H1 (cell line): Measurements from ENCODE around the gene PDHX. TPM values are rescaled to one million over a fixed set of nuclear protein-coding genes. Genes with fewer than 3 reads are reported as not detected.

Experiments
- CTCF ChIA-PET: fragments of 300-600 bp; sonication (Branson Sonifier 250); formaldehyde crosslinking; loops from one replicate; lab custom pipeline; 2021; ENCODE audit not compliant: partially characterized antibody; lab: Charles Lee
- POLR2A ChIA-PET: fragments of 300-600 bp; sonication (Branson Sonifier 250); formaldehyde crosslinking; loops from one replicate; lab custom pipeline; 2021; ENCODE audit warnings: inconsistent platforms; ENCODE audit not compliant: partially characterized antibody; lab: Charles Lee
- DNase-seq, 2 experiments: peaks; one replicate each; pipeline versions ENCODE4 v3.0.0 to v3.0.0-alpha.2; 2010 to 2022; ENCODE audit warnings: low spot score in 2 of 2, low read depth in 1 of 2, mixed read lengths in 1 of 2
- FAIRE-seq: peaks from 2 replicates; lab custom pipeline; 2011; peaks lifted over from hg19 to GRCh38; lab: Jason Lieb, UNC
- H2AFZ ChIP-seq: 2 replicates; pipeline ENCODE4 v1.8.1; 2012; ENCODE audit warnings: low read length, inconsistent platforms
- H2AK5ac ChIP-seq: 2 replicates; pipeline ENCODE4 v1.6.1; 2013; ENCODE audit warnings: low read depth, low read length
- H2BK120ac ChIP-seq: replicated peaks from 2 replicates; pipeline ENCODE3; 2013; ENCODE audit warnings: low read depth, low read length, inconsistent platforms
- H2BK12ac ChIP-seq: 2 replicates; pipeline ENCODE4 v1.6.1; 2013; ENCODE audit warnings: low read depth, low read length
- H2BK15ac ChIP-seq: 2 replicates; pipeline ENCODE4 v1.6.1; 2013; ENCODE audit warnings: low read length
- H2BK20ac ChIP-seq: 2 replicates; pipeline ENCODE4 v1.6.1; 2013; ENCODE audit warnings: low read length
- H2BK5ac ChIP-seq: 2 replicates; pipeline ENCODE4 v1.6.1; 2013; ENCODE audit warnings: low read depth, low read length
- H3K14ac ChIP-seq: 2 replicates; pipeline ENCODE4 v1.6.1; 2013; ENCODE audit warnings: inconsistent platforms; ENCODE audit not compliant: insufficient read length
- H3K18ac ChIP-seq: 2 replicates; pipeline ENCODE4 v1.6.1; 2013; ENCODE audit warnings: low read length; ENCODE audit errors: extremely low read depth
- H3K23ac ChIP-seq: 2 replicates; pipeline ENCODE4 v1.6.1; 2013; ENCODE audit warnings: inconsistent platforms; ENCODE audit not compliant: insufficient read length
- H3K23me2 ChIP-seq: 2 replicates; pipeline ENCODE4 v1.6.1; 2013; ENCODE audit warnings: low read depth, low read length
- H3K27ac ChIP-seq: 2 replicates; pipeline ENCODE4 v1.6.1; 2011; ENCODE audit warnings: low read depth, low read length, inconsistent platforms
- H3K27me3 ChIP-seq, 4 experiments: replicated peaks in 1 of 4; 1 replicate in 1 of 4; 2 replicates in 3 of 4; pipeline versions ENCODE4 v1.6.1 to v1.8.1; 2011 to 2013; ENCODE audit warnings: low read length in 3 of 4, mild to moderate bottlenecking in 3 of 4, inconsistent platforms in 2 of 4, mixed read lengths in 2 of 4, moderate library complexity in 1 of 4; ENCODE audit not compliant: control insufficient read depth in 3 of 4, insufficient read depth in 3 of 4; ENCODE audit errors: extremely low read depth in 1 of 4
- H3K36me3 ChIP-seq, 4 experiments: 2 replicates each; pipeline versions ENCODE4 v1.6.1 to v1.8.1; 2011 to 2013; ENCODE audit warnings: mild to moderate bottlenecking in 4 of 4, low read length in 3 of 4, moderate library complexity in 2 of 4, control low read depth in 1 of 4, inconsistent platforms in 1 of 4; ENCODE audit not compliant: insufficient read depth in 4 of 4, control insufficient read depth in 2 of 4
- H3K4ac ChIP-seq: replicated peaks from 2 replicates; pipeline ENCODE3; 2013; ENCODE audit warnings: low read length, low read depth, mixed read lengths, inconsistent platforms; ENCODE audit not compliant: insufficient read length
- H3K4me1 ChIP-seq, 4 experiments: replicated peaks in 1 of 4; 1 replicate in 1 of 4; 2 replicates in 3 of 4; pipeline versions ENCODE4 v1.6.1 to v1.8.1; 2011 to 2013; ENCODE audit warnings: low read length in 3 of 4, inconsistent platforms in 2 of 4, mixed read lengths in 1 of 4; ENCODE audit not compliant: insufficient read depth in 4 of 4, control insufficient read depth in 3 of 4
- H3K4me2 ChIP-seq, 2 experiments: 2 replicates each; pipeline versions ENCODE4 v1.6.1 to v1.8.1; 2011 to 2013; ENCODE audit warnings: low read depth in 2 of 2, low read length in 2 of 2, control low read depth in 1 of 2, inconsistent platforms in 1 of 2, mild to moderate bottlenecking in 1 of 2; ENCODE audit not compliant: insufficient read depth in 1 of 2
- H3K4me3 ChIP-seq, 4 experiments: fragments of 200-600, 300-600 bp in 1 of 4; sonication (generic), shearing (Covaris generic), sonication (Bioruptor Twin) in 1 of 4; 2 replicates each; pipeline versions ENCODE4 v1.5.1 to v1.8.1; 2011 to 2016; ENCODE audit warnings: low read length in 4 of 4, low read depth in 3 of 4, control low read depth in 2 of 4, inconsistent platforms in 2 of 4, mild to moderate bottlenecking in 2 of 4, mixed read lengths in 1 of 4, moderate library complexity in 1 of 4; ENCODE audit not compliant: insufficient read depth in 2 of 4; ENCODE audit errors: extremely low read depth in 1 of 4
- H3K56ac ChIP-seq: replicated peaks from 2 replicates; pipeline ENCODE3; 2013; ENCODE audit warnings: low read depth, mild to moderate bottlenecking, mixed read lengths, low read length, inconsistent platforms; ENCODE audit not compliant: insufficient read length
- H3K79me1 ChIP-seq: 2 replicates; pipeline ENCODE4 v1.6.1; 2013; ENCODE audit warnings: low read depth, low read length, control low read depth
- H3K79me2 ChIP-seq, 2 experiments: 2 replicates each; pipeline versions ENCODE4 v1.6.1 to v1.8.1; 2012 to 2013; ENCODE audit warnings: low read length in 2 of 2, mild to moderate bottlenecking in 2 of 2, inconsistent platforms in 1 of 2; ENCODE audit not compliant: insufficient read depth in 2 of 2, control insufficient read depth in 1 of 2
- H3K9ac ChIP-seq, 4 experiments: replicated peaks in 1 of 4; 1 replicate in 1 of 4; 2 replicates in 3 of 4; pipeline versions ENCODE4 v1.6.1 to v1.8.1; 2011 to 2013; ENCODE audit warnings: low read depth in 3 of 4, low read length in 3 of 4, control low read depth in 2 of 4, mild to moderate bottlenecking in 2 of 4, moderate library complexity in 2 of 4, inconsistent platforms in 1 of 4; ENCODE audit errors: extremely low read depth in 1 of 4
- H3K9me3 ChIP-seq, 2 experiments: 2 replicates each; pipeline versions ENCODE4 v1.6.1 to v1.8.1; 2012 to 2013; ENCODE audit warnings: mild to moderate bottlenecking in 2 of 2, moderate library complexity in 2 of 2, control low read depth in 1 of 2, inconsistent platforms in 1 of 2, low read depth in 1 of 2, low read length in 1 of 2, mixed read lengths in 1 of 2; ENCODE audit not compliant: insufficient read depth in 2 of 2
- H4K20me1 ChIP-seq, 2 experiments: replicated peaks in 1 of 2; 2 replicates each; pipeline versions ENCODE3 to v1.8.1; 2011 to 2013; ENCODE audit warnings: inconsistent platforms in 2 of 2, low read length in 2 of 2, mild to moderate bottlenecking in 1 of 2; ENCODE audit not compliant: insufficient read depth in 2 of 2, control insufficient read depth in 1 of 2
- H4K5ac ChIP-seq: 2 replicates; pipeline ENCODE4 v1.6.1; 2013; ENCODE audit warnings: low read length, low read depth, mixed read lengths, inconsistent platforms; ENCODE audit not compliant: insufficient read length
- H4K8ac ChIP-seq: 2 replicates; pipeline ENCODE4 v1.8.0; 2013; ENCODE audit warnings: mild to moderate bottlenecking, moderate library complexity, low read length, inconsistent platforms; ENCODE audit not compliant: insufficient read depth; ENCODE audit errors: extremely low read depth
- H4K91ac ChIP-seq: replicated peaks from 2 replicates; pipeline ENCODE3; 2013; ENCODE audit warnings: low read length, mixed read lengths, inconsistent platforms; ENCODE audit not compliant: insufficient read length
- KDM4A ChIP-seq: IDR thresholded peaks from one replicate; pipeline ENCODE4 v1.7.1; 2012; ENCODE audit warnings: low read depth, mild to moderate bottlenecking, moderate library complexity, low read length, inconsistent platforms; ENCODE audit not compliant: severe bottlenecking
- MAX ChIP-seq: IDR thresholded peaks from 2 replicates; pipeline ENCODE4 v1.6.1; 2012; ENCODE audit warnings: inconsistent platforms
- SAP30 ChIP-seq: fragments of 300-600 bp; sonication (generic); IDR thresholded peaks from 2 replicates; pipeline ENCODE4 v1.7.1; 2012; ENCODE audit warnings: low read length, moderate library complexity, mild to moderate bottlenecking, inconsistent platforms; ENCODE audit not compliant: insufficient read depth, insufficient replicate concordance
- WGBS, 2 experiments: shearing (Covaris generic) in 1 of 2; methylation state at CpG; one replicate each; pipeline versions ENCODE4 v1.1.6 to v1.1.7; 2013 to 2015; ENCODE audit warnings: low lambda C conversion rate in 2 of 2, mixed read lengths in 2 of 2, inconsistent platforms in 1 of 2, low coverage in 1 of 2, missing lambda C conversion rate in 1 of 2; ENCODE audit not compliant: insufficient replicate concordance in 2 of 2, insufficient coverage in 1 of 2, insufficient read length in 1 of 2; ENCODE audit errors: extremely low coverage in 1 of 2, missing lambda C conversion rate in 1 of 2; 5-methylcytosine and 5-hydroxymethylcytosine counted together
- polyA plus RNA-seq, 7 experiments: library from polyadenylated mRNA; depleted of rRNA in 3 of 7; stranded (reverse) in 5 of 7; unstranded in 2 of 7; fragments of >200 nt in 5 of 7; fragments of 200-250 nt in 2 of 7; gene quantifications; 1 replicate in 5 of 7; 2 replicates in 1 of 7; 4 replicates in 1 of 7; pipeline versions ENCODE4 v1.2.1 to v1.2.3, GENCODE V29; 2011 to 2013; ENCODE audit warnings: missing spikeins in 2 of 7, mixed read lengths in 2 of 7
- total RNA-seq: library from RNA; stranded (reverse); fragmentation: NEBNext Ultra II Directional; extraction: Animal tissue kit (Norgen Biotek cat#: 25700); gene quantifications from 2 replicates; pipeline ENCODE4 v1.2.1, GENCODE V29; 2021
- TF ChIP-seq, protein P1 (sequence below), 3 experiments: IDR thresholded peaks; 1 replicate in 2 of 3; 2 replicates in 1 of 3; pipeline versions ENCODE4 v1.5.1 to v1.6.1; 2011; ENCODE audit warnings: low read length in 3 of 3, mild to moderate bottlenecking in 3 of 3, inconsistent platforms in 2 of 3, low read depth in 1 of 3, moderate library complexity in 1 of 3; ENCODE audit not compliant: insufficient read depth in 1 of 3; ENCODE audit errors: control extremely low read depth in 1 of 3

The PDHX gene
- total and polyA plus RNA-seq, 2 of the 8 experiments (the other 6 are each of a cell fraction or from before 2014, with no cell fraction given): 12.4 to 51.9 TPM

- H3K23me2 ChIP-seq: no peaks in the 10 kb centered on the region
- ChIA-PET POLR2A (no interaction called here), CTCF (no interaction called here)
- H3K4me3 ChIP-seq: no peak overlapping the region
- H3K79me2 ChIP-seq: no peaks in the 10 kb centered on the region
- H4K20me1 ChIP-seq: no peaks in the 10 kb centered on the region
- no peak overlapping the region for H3K4me2 ChIP-seq
- H3K27me3 ChIP-seq: peaks cover 0 to 1% (median 0%) of the 10 kb centered on the region in 4 experiments; a peak in 1 of 7 replicates
- FAIRE-seq (no peak), DNase-seq (no peak)
- no peak overlapping the region for H2BK120ac ChIP-seq
- no peak overlapping the region for H3K56ac ChIP-seq
- H2BK15ac ChIP-seq: no peak overlapping the region
- H3K4me1 ChIP-seq: no peaks in the 10 kb centered on the region
- WGBS, 2 experiments: 82% methylated on average over 3 of the region's 3 CpGs; no CpG with 5 or more reads in 1 of the 2 experiments
- H2BK12ac ChIP-seq: no peak overlapping the region
- TF ChIP-seq SAP30: no peak
- TF ChIP-seq, protein P1, sequence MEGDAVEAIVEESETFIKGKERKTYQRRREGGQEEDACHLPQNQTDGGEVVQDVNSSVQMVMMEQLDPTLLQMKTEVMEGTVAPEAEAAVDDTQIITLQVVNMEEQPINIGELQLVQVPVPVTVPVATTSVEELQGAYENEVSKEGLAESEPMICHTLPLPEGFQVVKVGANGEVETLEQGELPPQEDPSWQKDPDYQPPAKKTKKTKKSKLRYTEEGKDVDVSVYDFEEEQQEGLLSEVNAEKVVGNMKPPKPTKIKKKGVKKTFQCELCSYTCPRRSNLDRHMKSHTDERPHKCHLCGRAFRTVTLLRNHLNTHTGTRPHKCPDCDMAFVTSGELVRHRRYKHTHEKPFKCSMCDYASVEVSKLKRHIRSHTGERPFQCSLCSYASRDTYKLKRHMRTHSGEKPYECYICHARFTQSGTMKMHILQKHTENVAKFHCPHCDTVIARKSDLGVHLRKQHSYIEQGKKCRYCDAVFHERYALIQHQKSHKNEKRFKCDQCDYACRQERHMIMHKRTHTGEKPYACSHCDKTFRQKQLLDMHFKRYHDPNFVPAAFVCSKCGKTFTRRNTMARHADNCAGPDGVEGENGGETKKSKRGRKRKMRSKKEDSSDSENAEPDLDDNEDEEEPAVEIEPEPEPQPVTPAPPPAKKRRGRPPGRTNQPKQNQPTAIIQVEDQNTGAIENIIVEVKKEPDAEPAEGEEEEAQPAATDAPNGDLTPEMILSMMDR (IDR thresholded peaks at IDR 0.05; ENCODE audit: control extremely low read depth in 1 of 3, insufficient read depth in 1 of 3, low read depth in 1 of 3, low read length in 3 of 3): no peak
- TF ChIP-seq MAX: no peak
- no peak for TF ChIP-seq KDM4A
- no peak overlapping the region for H2BK20ac ChIP-seq
- no peak overlapping the region for H4K91ac ChIP-seq
- H3K9me3 ChIP-seq: no peaks in the 10 kb centered on the region
- H3K36me3 ChIP-seq: no peaks in the 10 kb centered on the region
- no peak overlapping the region for H3K9ac ChIP-seq
- H3K79me1 ChIP-seq: no peaks in the 10 kb centered on the region
- H3K27ac ChIP-seq: no peak overlapping the region
- H2BK5ac ChIP-seq: no peak overlapping the region
- H4K5ac ChIP-seq: no peak overlapping the region
- H2AFZ ChIP-seq: no peak overlapping the region
- no peak overlapping the region for H3K14ac ChIP-seq
- H4K8ac ChIP-seq: no peak overlapping the region
- H3K23ac ChIP-seq: no peak overlapping the region
- H3K18ac ChIP-seq: no peak overlapping the region
- H3K4ac ChIP-seq: no peak overlapping the region
- no peak overlapping the region for H2AK5ac ChIP-seq
These were observed 122.7 kb downstream of the PDHX start for GRCh38 chr11:35039076-35039475.
